CD14-positive monocyte (primary cell): ENCODE measurements around the gene ROR1. TPM values are rescaled to one million over a fixed set of nuclear protein-coding genes. Genes with fewer than 3 reads are reported as not detected.

Source experiments
- DNase-seq, 3 donors: peaks; one replicate each; pipeline ENCODE4 v3.0.0-alpha.2; 2011 to 2022
- H2AFZ ChIP-seq: 2 replicates; pipeline ENCODE4 v1.6.0; 2012; ENCODE audit warnings: mild to moderate bottlenecking, low read depth, low read length, inconsistent platforms; ENCODE audit not compliant: insufficient read depth, poor library complexity, severe bottlenecking
- H3K27ac ChIP-seq, 2 donors: 1 replicate in 1 of 2; 2 replicates in 1 of 2; pipeline ENCODE4 v1.5.1; 2012 to 2013; ENCODE audit warnings: low read length in 2 of 2, control low read depth in 1 of 2, inconsistent platforms in 1 of 2, low read depth in 1 of 2, mild to moderate bottlenecking in 1 of 2
- H3K27me3 ChIP-seq, 2 donors: one replicate each; pipeline versions ENCODE4 v1.6.0 to v1.6.1; 2011 to 2013; ENCODE audit warnings: low read length in 2 of 2; ENCODE audit not compliant: control insufficient read depth in 2 of 2, insufficient read depth in 2 of 2
- H3K36me3 ChIP-seq, 2 donors: replicated peaks in 1 of 2; 1 replicate in 1 of 2; 2 replicates in 1 of 2; pipeline versions ENCODE4 v1.5.1 to v1.6.1; 2012 to 2013; ENCODE audit warnings: low read length in 2 of 2, control low read depth in 1 of 2, inconsistent platforms in 1 of 2, mild to moderate bottlenecking in 1 of 2; ENCODE audit not compliant: insufficient read depth in 2 of 2, control insufficient read depth in 1 of 2
- H3K4me1 ChIP-seq, 2 donors: 1 replicate in 1 of 2; 2 replicates in 1 of 2; pipeline versions ENCODE4 v1.5.1 to v1.6.1; 2012 to 2013; ENCODE audit warnings: low read length in 2 of 2, control low read depth in 1 of 2, inconsistent platforms in 1 of 2, mild to moderate bottlenecking in 1 of 2, moderate library complexity in 1 of 2; ENCODE audit not compliant: insufficient read depth in 2 of 2, control insufficient read depth in 1 of 2
- H3K4me2 ChIP-seq: replicated peaks from 2 replicates; pipeline ENCODE3; 2012; ENCODE audit warnings: low read length, moderate library complexity, mild to moderate bottlenecking; ENCODE audit not compliant: poor library complexity, severe bottlenecking; ENCODE audit errors: extremely low read depth
- H3K4me3 ChIP-seq, 3 experiments: fragments of 200-600 bp in 1 of 3; sonication (generic) in 1 of 3; replicated peaks in 1 of 3; 1 replicate in 2 of 3; 2 replicates in 1 of 3; pipeline ENCODE4 v1.5.1; 2011 to 2013; ENCODE audit warnings: low read length in 3 of 3, mild to moderate bottlenecking in 3 of 3, control low read depth in 2 of 3, low read depth in 2 of 3, inconsistent platforms in 1 of 3, moderate library complexity in 1 of 3
- H3K79me2 ChIP-seq: 2 replicates; pipeline ENCODE4 v1.6.0; 2012; ENCODE audit warnings: mild to moderate bottlenecking, control low read depth, inconsistent platforms, low read length, moderate library complexity; ENCODE audit not compliant: insufficient read depth
- H3K9ac ChIP-seq: 2 replicates; pipeline ENCODE4 v1.6.0; 2017; ENCODE audit warnings: low read length, mild to moderate bottlenecking; ENCODE audit not compliant: insufficient read depth, poor library complexity, severe bottlenecking
- H3K9me3 ChIP-seq, 2 donors: replicated peaks in 1 of 2; 1 replicate in 1 of 2; 2 replicates in 1 of 2; pipeline versions ENCODE4 v1.5.1 to v1.6.1; 2012 to 2013; ENCODE audit warnings: low read length in 2 of 2, control low read depth in 1 of 2; ENCODE audit not compliant: control insufficient read depth in 1 of 2, insufficient read depth in 1 of 2
- H4K20me1 ChIP-seq: 2 replicates; pipeline ENCODE4 v1.6.0; 2012; ENCODE audit warnings: mild to moderate bottlenecking, low read length, control low read depth, moderate library complexity; ENCODE audit not compliant: insufficient read depth
- H3K27ac Mint-ChIP-seq, 7 donors: one replicate each; pipeline ENCODE4 v1.8.0; 2020; ENCODE audit warnings: mild to moderate bottlenecking in 7 of 7, mixed read lengths in 7 of 7, moderate library complexity in 6 of 7, inconsistent platforms in 2 of 7
- H3K27me3 Mint-ChIP-seq, 3 donors: one replicate each; pipeline ENCODE4 v1.8.0; 2021 to 2022; ENCODE audit warnings: low read depth in 3 of 3, mild to moderate bottlenecking in 3 of 3, mixed read lengths in 3 of 3, moderate library complexity in 3 of 3, inconsistent platforms in 1 of 3
- H3K36me3 Mint-ChIP-seq, 2 donors: one replicate each; pipeline ENCODE4 v1.8.0; 2020; ENCODE audit warnings: mixed read lengths in 2 of 2, inconsistent platforms in 1 of 2, mild to moderate bottlenecking in 1 of 2
- H3K4me1 Mint-ChIP-seq: one replicate; pipeline ENCODE4 v1.8.0; 2020; ENCODE audit warnings: mild to moderate bottlenecking, mixed read lengths
- H3K4me3 Mint-ChIP-seq, 2 donors: one replicate each; pipeline ENCODE4 v1.8.0; 2020; ENCODE audit warnings: mild to moderate bottlenecking in 2 of 2, mixed read lengths in 2 of 2, moderate library complexity in 1 of 2
- H3K9me3 Mint-ChIP-seq, 7 donors: one replicate each; pipeline ENCODE4 v1.8.0; 2020 to 2022; ENCODE audit warnings: mixed read lengths in 7 of 7, mild to moderate bottlenecking in 6 of 7, moderate library complexity in 6 of 7, inconsistent platforms in 2 of 7
- CTCF ChIP-seq: fragments of 200-600 bp; IDR thresholded peaks from one replicate; pipeline ENCODE4 v1.8.0; 2022; ENCODE audit warnings: antibody characterized with exemption, mild to moderate bottlenecking
- WGBS: methylation state at CpG from one replicate; pipeline ENCODE4 v1.1.5; 2013; ENCODE audit warnings: missing lambda C conversion rate; ENCODE audit not compliant: insufficient coverage; 5-methylcytosine and 5-hydroxymethylcytosine counted together
- intact Hi-C, 2 donors: fragments of 100-400 bp; cut with micrococcal nuclease; formaldehyde crosslinking; loops; one replicate each; pipeline versions ENCODE4 v1.15.0 to v1.15.1; 2023
- polyA plus RNA-seq, 3 donors: library from polyadenylated mRNA; depleted of rRNA in 1 of 3; unstranded in 2 of 3; stranded (reverse) in 1 of 3; fragments of 300-500 nt in 2 of 3; fragments of >200 nt in 1 of 3; fragmentation: Illumina TruSeq in 2 of 3; gene quantifications; 1 replicate in 2 of 3; 2 replicates in 1 of 3; pipeline ENCODE4 v1.2.3, GENCODE V29; 2012 to 2021

Gene ROR1
- polyA plus RNA-seq, 3 donors, result not detected

- Mint-ChIP-seq H3K36me3 (no peaks in the 10 kb centered on the region), H3K4me1 (no peaks in the 10 kb centered on the region), H3K27ac (no peak overlapping the region), H3K27me3 (no peaks in the 10 kb centered on the region), H3K4me3 (no peak overlapping the region), H3K9me3 (peaks cover 0 to 1% (median 0%) of the 10 kb centered on the region in 7 donors)
- Histone ChIP-seq H2AFZ (no peak overlapping the region), H3K27me3 (no peaks in the 10 kb centered on the region), H3K27ac (no peak overlapping the region), H4K20me1 (no peaks in the 10 kb centered on the region), H3K4me3 (no peak overlapping the region), H3K36me3 (no peaks in the 10 kb centered on the region), H3K4me2 (no peak overlapping the region), H3K9ac (no peak overlapping the region), H3K4me1 (no peaks in the 10 kb centered on the region), H3K9me3 (no peaks in the 10 kb centered on the region), H3K79me2 (no peaks in the 10 kb centered on the region)
- DNase-seq, result no peak
- TF ChIP-seq CTCF, result no peak
- intact Hi-C loops, result no loop called here
- WGBS, result 75% methylated on average over 1 of the region's 2 CpGs
Observed at GRCh38 chr1:64073705-64074104, 299.9 kb downstream of the ROR1 start.

GRCh38 chr1:64074767-64075166 lies 300.9 kb downstream of the ROR1 start:
- H3K9me3 ChIP-seq, result no peaks in the 10 kb centered on the region
- no peak overlapping the region for H3K4me3 ChIP-seq
- H3K4me1 ChIP-seq, result no peaks in the 10 kb centered on the region
- H3K9ac ChIP-seq, result no peak overlapping the region
- no CpG with 5 or more reads among the region's 4 CpGs for WGBS
- Mint-ChIP-seq H3K36me3 (no peaks in the 10 kb centered on the region), H3K27ac (no peak overlapping the region), H3K9me3 (peaks cover 0 to 1% (median 0%) of the 10 kb centered on the region in 7 donors), H3K4me1 (no peaks in the 10 kb centered on the region), H3K4me3 (no peak overlapping the region), H3K27me3 (peaks cover 0 to 3% (median 0%) of the 10 kb centered on the region in 3 donors)
- H3K36me3 ChIP-seq, result no peaks in the 10 kb centered on the region
- TF ChIP-seq CTCF, result no peak
- intact Hi-C loops, result no loop called here
- H3K4me2 ChIP-seq, result no peak overlapping the region
- H2AFZ ChIP-seq, result no peak overlapping the region
- H3K79me2 ChIP-seq, result no peaks in the 10 kb centered on the region
- no peak overlapping the region for H3K27ac ChIP-seq
- H3K27me3 ChIP-seq, result no peaks in the 10 kb centered on the region
- H4K20me1 ChIP-seq, result no peaks in the 10 kb centered on the region
- no peak for DNase-seq
